Stimulated activated CD4-positive, alpha-beta T cell treated with anti-CD3 and anti-CD28 coated beads, Interleukin-15, amount 100 ng/mL, for 48 hours (primary cell): Measurements from ENCODE around the gene TRPV2.
A peak's percentile ranks its signal among the peaks of the same experiment; 100 is the strongest.
"Not testable (repeated sequence)": the region's sequence is repeated elsewhere in the genome, so short reads cannot be mapped to it uniquely, and the experiment has no call there.

Experiments used
- DNase-seq, 2 donors: peaks; one replicate each; pipeline ENCODE4 v3.0.0-alpha.2; 2020; ENCODE audit warnings: low read depth in 2 of 2

The TRPV2 gene

DNA sequence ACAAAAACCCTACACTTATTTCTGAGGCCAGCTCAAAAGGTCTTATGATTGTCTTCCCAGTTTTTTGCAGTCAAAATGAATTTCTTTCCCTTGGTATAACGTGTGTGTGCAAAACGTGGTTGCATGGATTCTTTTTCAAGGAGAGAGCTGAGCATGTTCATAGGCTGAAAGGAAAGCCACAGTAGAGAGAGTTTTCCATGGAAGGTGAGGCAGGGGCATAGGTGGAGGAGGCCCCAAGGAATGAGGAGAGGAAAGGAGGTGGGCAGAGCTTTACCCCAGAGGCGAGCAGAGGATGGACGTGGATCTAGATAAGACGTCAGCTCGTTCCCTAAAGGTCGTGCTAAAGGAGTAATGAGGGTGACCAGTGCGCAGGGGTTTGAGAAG is 22.8 kb downstream of the TRPV2 start:
- no peak for DNase-seq

DNA sequence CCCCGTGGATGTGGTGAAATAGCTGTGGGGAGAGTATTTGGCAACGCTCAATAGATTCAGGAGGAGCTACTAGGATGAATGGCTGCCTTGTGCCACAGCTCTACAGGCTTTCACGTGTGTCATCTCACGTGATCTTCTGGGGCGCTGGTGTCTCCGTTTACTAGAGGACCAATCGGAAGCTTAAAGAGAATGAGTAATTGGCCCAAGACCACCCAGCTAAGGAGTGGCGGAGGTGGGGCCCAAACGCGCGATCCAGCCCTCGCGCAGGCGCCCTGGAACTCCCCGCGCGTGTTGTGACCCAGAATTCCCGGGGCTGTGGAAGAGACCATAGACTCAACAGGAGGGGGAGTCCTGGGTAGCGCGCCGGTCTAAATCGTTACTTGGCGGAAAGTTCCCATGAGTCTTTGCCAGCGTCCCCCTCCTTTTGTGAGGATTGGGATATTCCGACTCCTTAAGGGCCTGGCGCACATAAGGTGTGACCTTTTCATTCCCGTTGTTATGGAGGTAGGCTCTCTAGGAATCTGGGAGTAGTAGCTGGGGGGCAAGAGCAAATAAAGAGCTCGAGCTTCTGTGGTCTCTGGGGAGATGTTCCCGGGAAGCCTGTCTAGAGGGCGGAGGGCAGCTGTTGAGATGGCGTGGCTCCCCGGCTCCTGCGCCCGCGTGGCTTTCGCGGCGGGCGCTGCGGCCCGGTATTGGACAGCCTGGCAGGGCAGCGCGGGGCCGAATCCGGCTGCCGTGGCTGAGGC is 23.4 kb downstream of the TRPV2 start:
- peak; percentile 94 to 95 for DNase-seq

DNA sequence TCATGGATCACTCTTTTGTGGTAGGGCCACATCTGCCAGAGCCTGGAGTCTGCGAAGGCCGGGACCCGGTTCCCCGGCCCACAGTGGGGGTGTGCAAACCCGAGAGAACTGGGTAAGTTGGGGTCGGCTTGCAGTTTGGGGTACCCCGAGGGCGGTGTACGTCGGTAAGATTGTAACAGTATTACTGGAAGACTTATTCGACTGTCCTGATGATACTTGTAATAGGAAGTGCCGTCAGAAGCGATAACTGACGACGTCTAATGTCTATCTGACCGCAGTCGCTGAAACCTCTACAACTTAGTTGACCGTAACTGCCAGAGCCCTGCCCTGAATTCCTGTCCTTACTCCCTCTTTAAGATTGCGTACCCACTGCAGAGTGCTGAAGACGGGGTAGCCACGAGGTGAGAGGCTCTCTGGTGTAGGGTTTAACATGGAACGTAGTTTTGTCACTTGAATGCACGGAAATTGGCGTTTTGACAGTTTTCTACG is 24.0 kb downstream of the TRPV2 start:
- no peak for DNase-seq

DNA sequence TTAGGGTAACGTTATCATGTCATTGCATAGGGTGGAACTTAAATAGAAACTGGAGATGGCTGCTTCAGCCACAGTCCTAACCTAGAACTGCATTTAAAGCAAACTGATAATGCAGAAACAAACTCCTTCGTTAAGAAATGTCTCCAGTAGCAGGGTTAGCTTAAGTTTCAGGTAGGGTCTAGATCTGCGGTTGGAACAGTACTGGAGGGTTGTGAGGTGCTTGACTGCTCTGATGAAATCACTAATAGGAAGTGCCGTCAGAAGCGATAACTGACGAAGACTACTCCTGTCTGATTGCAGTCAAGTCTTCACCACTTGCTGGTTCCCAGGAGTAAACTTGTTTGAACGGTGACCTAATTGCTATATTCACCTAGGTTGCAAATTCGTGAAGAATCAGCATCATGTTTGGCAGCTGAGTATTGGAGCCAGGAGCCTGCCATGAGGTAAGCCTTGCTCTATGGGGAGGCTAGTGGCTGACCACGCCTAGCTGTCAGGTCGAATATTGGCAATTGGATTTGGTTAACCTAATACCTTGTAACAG is 24.5 kb downstream of the TRPV2 start:
- DNase-seq: no peak

DNA sequence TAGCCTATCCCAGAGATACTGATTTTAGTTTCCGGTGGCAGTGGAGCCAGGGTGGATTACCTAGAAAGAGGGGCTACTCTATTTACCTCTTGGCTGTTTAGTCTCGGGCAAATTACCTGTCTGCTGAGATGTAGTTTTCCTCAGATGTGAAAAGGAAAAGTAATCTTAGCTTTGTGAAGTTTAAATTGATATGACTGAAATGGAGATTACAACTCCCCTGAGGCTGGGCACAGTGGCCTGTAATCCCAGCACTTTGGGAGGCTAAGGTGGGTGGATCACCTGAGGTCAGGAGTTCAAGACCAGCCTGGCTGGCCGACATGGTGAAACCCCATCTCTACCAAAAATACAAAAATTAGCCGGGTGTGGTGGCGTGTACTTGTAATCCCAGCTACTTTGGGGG is 25.0 kb downstream of the TRPV2 start:
- DNase-seq: not testable (repeated sequence)

DNA sequence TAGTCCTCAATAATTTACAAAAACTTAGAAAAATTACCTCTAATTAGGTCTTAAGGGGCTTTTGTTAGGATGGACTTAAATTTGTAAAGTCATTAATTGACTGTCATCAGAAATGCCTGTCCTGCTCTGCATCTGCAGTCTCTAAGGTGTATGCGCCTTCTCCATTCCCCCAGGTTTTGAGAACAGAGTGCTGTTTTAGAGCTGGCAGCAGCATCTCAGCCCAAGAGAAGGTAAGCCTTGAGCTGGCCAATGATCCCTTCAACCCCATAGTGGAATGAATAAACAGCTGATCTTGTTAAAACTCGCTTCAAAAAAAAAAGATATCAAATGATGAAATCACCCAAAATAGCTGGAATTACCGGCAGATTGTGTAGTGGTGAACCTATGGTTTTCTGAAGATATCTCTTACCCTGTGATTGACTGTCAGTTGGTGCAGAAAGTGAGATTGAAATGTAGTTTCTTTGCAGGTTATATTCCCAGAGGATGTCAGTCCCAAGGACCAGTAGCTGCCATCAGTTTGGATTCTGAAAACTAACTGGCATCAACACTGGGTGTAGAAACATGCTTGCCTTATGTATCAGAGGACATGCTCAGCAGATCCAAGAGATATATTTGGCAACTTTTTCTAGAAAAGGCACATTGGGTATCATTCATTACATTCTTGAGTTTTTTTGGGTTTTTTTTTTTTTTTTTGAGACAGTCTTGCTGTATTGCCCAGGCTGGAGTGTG is 25.7 kb downstream of the TRPV2 start:
- DNase-seq: no peak

DNA sequence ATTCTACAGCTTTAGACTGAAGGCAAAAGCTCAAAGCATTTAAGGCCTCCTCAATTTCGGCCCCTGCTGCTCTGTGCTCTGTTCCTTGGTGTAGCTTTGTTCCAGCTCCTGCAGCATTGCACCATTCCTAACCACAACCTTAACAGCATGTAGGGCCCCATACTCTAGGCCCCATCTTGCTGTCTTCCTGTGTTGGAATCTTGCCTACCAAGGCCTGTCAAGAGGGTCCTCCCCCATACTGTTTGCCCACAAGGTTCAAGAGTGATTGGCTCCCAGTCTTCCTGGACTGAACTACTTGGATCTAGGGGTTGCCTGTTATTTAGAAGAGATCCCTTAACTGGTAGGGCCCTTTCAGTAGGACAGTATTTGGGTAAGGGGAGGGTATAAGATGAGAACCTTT is 26.8 kb downstream of the TRPV2 start:
- no peak for DNase-seq

DNA sequence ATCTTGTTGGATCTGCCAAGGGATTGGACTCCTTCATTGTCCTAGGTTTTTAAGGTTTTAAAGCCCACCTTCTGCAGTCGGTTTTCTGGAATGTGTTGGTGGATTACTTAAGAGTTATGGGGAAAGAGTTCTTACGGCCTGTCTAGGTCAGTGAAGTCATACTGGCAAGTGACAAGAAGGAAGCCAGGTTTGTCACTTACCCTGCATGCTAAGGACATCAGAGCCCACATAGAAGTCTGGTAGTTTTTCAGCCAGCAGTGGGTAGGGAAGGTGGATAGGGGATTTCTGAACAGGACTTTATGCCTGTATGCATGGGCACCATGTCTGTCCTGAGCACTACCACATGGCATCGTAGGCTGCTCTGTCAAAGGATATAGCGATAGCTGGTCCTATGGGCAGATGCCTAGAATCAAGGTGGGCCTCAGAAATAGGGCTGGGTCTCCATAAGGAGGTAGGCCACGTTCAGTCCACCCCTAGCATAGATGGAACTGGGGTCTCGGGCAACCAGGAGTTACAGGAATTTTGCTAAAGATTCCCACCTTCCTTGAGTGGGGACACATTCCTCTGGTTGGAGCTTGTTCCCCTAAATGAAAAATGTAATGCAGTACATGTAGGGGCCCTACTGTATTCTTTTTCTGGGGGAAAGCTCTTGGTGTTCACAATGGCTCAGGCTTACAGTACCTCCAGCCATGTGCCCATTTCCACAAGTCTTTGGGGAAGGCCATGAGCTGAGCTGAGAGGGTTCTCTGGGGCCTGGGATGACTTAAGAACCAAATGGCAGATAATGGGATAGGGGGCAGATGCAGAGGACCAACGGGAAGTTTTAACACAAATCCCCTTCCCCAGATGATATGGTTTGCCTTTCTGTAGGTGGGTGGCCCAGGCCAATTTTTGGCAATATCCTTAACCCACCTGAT is 27.5 kb downstream of the TRPV2 start:
- DNase-seq: no peak

DNA sequence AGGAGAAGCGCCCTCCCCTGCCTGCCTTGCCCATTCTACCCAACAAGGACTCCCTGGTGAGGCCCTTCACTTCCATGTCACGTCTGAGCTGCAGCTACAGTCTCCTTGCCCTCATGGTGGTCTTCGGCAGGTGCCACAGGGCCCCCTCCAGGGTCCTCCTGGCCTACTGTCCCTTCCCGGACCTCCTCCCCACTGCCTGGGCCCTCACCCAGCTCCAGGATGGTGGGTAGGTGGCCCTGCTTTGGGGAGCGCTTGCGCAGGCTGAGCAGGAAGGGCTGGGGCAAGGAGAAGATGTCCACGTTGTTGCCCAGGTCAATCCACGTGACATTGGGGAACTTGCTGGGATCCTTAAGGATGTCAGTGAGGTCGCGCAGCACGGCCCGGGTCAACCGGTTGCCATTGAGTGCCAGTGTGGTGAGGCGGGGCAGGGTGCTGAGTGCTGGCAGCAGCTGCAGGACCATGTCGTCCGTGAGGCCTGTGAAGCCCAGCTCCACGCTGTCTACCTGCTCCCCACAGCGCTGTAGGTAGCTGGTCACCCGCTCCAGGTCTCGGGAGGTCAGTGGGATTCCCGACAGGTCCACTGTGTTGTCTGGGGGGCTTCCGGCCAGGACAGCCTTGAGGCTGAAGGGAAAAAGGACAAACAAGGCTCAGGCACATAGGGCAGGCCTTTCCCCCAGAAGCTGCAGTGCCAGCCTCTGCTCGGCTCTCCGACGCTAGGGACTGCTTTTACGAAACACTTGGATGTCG is 28.3 kb downstream of the TRPV2 start:
- DNase-seq: no peak

DNA sequence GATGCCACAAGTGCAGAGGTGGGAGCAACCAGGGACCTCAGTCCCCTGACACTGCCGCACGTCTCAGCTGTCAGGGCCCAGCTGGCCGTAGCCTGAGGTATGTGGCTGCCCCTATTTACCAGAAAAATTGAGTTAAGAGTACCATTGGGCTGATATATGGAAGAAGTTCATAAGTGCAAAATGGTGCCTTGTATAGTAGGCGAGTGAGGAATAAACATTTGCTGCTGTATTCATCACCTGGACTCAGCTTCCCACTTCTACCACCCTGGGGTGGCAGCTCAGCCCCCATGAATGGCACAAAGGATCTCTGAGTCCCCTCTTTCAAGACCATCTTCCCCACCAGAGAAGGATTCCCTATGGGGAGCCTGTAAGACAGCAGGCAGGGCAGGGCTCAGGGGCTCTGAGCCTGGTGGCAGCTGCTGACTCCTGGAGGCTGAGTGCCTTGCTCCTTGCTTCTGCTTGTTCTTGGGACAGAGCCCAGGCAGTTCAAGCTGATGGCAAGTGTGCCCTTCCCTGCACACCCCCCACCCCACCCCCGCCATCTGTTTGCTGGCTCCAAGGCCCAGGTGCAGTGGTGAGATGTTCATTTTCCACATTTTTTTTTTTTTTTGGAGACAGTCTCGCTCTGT is 29.0 kb downstream of the TRPV2 start:
- DNase-seq: no peak

DNA sequence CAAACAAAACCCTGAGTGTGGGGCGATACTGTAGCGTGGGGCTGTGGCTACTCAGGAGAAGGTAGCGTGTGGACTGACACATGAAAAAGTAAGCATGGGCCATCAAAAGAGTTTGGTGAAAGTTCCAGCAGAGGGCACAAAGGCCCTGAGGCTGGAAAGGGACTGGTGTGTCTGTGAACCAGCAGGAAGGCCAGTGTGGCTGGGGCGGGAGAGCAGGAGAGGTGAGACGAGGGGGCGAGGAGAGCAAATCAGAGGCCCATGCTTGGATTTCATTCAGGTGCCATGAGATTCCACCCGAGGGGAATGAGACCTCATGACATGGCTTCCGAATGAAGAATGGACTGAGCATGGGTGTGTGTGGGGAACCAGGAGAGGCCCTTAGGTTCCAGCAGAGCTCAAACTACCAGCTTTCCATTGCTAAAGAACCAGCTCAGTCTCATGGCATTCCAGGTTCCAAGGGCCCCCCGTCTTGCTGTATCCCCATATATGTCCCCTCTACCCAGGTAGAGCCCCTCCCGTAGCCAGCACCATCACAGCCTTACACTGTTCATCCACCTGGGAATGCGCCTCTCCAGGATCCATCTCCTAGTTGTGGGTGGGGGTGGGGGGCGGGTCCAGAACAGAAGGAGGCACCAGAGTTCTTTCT is 31.1 kb downstream of the TRPV2 start:
- no peak for DNase-seq

DNA sequence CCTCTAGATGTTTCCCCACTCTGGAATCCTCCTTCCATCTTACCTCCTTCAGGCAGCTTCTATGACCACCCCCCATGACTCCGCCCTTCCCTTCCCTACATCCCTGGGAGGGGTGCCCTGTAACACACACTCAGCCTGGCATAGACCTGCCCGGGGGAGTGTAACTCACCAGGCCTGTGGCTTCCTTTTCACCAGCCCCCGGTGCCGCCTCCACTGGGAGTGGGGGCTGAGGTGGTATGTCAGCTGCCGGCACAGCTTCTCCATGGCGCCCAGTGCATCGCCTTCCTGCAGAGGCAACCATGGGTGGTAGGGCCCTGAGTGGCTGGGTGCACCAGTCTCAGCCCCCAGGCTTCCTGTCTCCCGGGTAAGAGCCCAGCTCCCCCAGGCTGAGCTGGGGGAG is 32.3 kb downstream of the TRPV2 start:
- DNase-seq: no peak

DNA sequence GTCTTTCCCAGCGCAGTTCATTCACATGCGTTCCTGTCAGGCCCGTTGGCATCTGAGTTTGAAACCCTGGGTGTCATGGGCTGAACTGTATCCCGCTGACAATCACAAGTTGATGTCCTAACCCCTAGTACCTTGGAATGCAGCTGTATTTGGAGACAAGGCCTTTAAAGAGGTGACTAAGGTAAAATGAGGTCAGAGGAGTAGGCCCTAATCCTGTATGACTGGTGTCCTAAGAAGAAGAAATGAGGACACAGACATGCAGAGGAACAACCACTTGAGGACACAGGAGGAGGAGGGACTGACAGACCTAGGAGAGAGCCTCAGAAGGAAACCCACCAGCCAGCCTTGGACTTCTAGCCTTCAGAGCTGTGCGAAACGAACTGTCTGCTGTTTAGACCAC is 33.1 kb downstream of the TRPV2 start:
- DNase-seq: no peak

DNA sequence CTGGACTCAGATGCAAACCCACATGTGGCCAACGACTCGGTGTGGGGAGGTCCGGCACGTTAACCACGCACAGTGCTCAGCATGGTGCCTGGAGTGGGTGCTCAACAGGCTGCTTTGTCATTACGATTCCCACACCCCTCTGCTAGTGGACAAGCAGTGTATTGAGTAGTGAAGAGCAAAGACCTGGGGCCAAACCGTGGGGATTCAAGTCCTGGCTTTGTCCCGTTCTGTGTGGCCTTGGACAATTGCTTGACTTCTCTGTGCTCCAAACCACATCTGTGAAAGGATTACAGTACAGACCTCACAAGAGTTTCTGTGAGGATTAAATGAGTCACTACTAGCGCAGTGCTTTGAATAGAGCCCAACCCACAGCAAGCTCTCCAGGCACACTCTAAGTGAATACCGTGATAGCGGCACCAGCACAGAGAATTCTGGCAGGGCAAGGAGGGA is 33.8 kb downstream of the TRPV2 start:
- DNase-seq: no peak

DNA sequence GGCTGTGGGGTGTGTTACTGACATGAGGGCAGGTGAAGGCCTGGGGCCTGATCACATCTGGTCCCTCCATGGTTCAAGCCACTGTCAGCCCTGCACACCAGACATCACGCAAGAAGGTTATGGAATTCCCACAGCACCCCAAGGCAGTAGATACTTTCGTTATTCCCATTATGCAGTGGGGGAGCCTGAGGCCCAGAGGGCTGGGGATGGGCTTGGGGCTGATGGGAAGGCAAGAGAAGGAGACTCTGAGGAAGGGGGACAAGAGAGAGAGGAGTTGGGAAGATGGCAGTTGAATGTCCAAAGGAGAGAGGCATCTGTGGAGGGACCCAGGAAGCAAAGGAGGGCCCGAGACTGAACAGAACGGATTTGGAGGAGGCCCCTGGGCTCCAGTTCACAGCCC is 34.7 kb downstream of the TRPV2 start:
- DNase-seq: no peak

DNA sequence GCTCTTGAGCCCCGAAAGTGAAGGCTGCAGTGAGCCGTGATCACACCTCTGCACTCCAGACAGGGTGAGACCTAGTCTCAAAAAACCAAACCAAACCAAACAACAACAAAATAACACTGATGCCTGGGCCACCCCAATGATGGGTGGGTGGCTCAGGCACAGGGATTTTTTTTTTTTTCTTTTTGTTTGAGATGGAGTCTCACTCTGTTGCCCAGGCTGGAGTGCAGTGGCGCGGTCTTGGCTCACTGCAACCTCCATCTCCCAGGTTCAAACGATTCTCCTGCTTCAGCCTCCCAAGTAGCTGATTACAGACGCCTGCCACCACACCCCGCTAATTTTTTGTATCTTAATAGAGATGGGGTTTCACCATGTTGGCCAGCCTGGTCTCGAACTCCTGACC is 36.9 kb downstream of the TRPV2 start:
- DNase-seq: not testable (repeated sequence)

DNA sequence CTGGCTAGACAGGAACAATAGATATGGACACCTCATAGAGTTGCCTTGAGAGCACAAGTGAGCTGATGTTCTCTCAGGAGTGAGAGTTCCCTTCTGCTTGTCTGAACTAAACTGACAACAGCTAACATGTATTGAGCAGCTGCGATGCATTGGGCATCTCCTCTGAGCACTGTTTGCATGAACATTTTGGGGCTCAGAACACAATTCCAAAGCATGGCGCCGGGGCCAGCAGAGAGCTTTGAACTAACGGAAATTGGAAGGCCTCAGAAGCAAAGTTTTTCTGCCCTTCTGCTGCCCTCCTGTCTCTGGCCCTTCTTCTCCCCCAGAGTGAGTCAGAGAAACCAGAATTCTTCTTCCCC is 38.1 kb downstream of the TRPV2 start:
- DNase-seq: no peak

DNA sequence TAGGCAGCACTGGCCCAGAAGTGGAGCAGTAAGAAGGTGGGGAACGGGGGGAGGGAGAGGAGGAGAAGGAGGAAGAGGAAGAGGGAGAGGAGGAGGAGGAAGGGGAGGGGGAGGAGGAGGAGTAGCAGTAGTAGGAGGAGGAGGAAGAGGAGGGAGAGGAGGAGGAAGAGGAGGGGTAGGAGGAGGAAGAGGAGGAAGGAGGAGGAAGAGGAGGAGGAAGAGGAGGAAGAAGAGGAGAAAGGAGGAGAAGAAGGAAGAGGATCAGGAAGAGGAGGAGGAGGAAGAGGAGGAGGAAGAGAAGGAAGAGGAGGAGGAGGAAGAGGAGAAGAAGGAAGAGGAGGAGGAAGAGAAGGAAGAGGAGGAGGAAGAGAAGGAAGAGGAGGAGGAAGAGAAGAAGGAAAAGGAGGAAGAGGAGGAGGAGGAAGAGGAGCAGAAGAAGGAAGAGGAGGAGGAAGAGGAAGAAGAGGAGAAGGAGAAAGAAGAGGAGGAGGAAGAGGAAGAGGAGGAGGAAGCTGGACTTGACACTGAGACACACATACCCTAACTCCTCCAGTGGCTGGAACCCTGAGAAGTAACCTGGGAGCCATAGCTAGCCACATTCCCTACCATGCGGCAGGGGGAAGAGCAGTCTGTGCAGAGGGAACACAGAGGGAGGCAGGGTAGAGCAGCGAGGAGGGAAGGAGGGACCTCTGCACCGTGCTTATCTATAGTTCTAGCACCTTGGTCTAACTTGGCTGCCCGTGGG is 40.8 kb downstream of the TRPV2 start:
- DNase-seq: no peak

DNA sequence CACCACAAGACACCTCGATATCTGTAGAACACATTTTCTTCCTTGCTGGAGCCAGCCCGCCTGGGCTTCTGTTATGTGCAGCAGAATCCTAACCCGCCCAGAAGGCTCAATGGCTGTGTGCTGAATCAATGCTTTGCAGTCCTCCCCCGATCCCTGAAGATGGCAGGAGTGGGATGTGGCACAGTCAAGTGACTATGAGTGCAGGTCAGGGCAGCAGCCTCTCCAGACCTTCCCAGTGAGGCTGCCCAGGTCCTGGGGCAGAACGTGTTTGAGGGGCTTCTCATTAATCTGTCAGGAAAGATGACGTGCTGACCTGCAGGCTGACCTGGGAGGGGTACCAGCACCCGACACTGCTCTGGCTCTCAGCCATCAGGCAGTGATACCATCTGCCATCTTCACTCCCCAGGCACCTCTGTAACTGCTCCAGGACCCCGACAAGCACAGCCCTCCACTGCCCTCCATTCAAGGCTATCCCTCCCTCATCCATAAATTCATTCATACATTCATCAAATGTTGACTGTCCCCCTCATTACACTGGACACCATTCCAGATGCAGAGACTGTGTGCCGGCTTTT is 41.5 kb downstream of the TRPV2 start:
- no peak for DNase-seq
